22Rv1 (cell line): Measurements from ENCODE around the gene CRKL.

Source experiments
- ZFX ChIP-seq: fragments of 450-650 bp; IDR thresholded peaks from 2 replicates; pipeline ENCODE4 v1.6.1; 2017; ENCODE audit warnings: antibody characterized with exemption, borderline replicate concordance
- TF ChIP-seq, protein P1 (sequence below): fragments of 450-650 bp; IDR thresholded peaks from 2 replicates; pipeline ENCODE4 v1.5.1; 2017; ENCODE audit warnings: mild to moderate bottlenecking

GRCh38 chr22:20996031-20996410, 78.8 kb downstream of the CRKL start:
- TF ChIP-seq, protein P1, sequence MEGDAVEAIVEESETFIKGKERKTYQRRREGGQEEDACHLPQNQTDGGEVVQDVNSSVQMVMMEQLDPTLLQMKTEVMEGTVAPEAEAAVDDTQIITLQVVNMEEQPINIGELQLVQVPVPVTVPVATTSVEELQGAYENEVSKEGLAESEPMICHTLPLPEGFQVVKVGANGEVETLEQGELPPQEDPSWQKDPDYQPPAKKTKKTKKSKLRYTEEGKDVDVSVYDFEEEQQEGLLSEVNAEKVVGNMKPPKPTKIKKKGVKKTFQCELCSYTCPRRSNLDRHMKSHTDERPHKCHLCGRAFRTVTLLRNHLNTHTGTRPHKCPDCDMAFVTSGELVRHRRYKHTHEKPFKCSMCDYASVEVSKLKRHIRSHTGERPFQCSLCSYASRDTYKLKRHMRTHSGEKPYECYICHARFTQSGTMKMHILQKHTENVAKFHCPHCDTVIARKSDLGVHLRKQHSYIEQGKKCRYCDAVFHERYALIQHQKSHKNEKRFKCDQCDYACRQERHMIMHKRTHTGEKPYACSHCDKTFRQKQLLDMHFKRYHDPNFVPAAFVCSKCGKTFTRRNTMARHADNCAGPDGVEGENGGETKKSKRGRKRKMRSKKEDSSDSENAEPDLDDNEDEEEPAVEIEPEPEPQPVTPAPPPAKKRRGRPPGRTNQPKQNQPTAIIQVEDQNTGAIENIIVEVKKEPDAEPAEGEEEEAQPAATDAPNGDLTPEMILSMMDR, result no peak
- no peak for TF ChIP-seq ZFX
